Esophagus squamous epithelium (tissue), 4 donors: ENCODE data around the gene TGM6.

Experiments used
- CTCF ChIP-seq, 6 experiments: fragments of 450-650 bp in 4 of 6; fragments of 200-600 bp in 2 of 6; sonication (generic) in 2 of 6; IDR thresholded peaks; one replicate each; pipeline ENCODE4 v1.5.1; 2016 to 2019; ENCODE audit warnings: antibody characterized with exemption in 6 of 6, mild to moderate bottlenecking in 4 of 6, moderate library complexity in 4 of 6
- POLR2A ChIP-seq, 4 donors: fragments of 450-650 bp; IDR thresholded peaks; one replicate each; pipeline ENCODE4 v1.6.1; 2017; ENCODE audit warnings: antibody characterized with exemption in 4 of 4, mild to moderate bottlenecking in 4 of 4, moderate library complexity in 3 of 4

- no peak for TF ChIP-seq POLR2A (IDR thresholded peaks at IDR 0.05)
- TF ChIP-seq CTCF (IDR thresholded peaks at IDR 0.05) = no peak
These were observed 88.1 kb downstream of the TGM6 start for GRCh38 chr20:2468581-2469407.
